Lower lobe of right lung (tissue), 2 donors: Measurements from ENCODE around the gene DDX5. TPM values are rescaled to one million over a fixed set of nuclear protein-coding genes. Genes with fewer than 3 reads are reported as not detected.
"Not testable (repeated sequence)": the region's sequence is repeated elsewhere in the genome, so short reads cannot be mapped to it uniquely, and the experiment has no call there.

Experiments used
- ATAC-seq, 2 donors: fragments of 200-7000 bp; cut with Tn5 transposase; one replicate each; pipeline ENCODE4 v1.9.1; 2020 to 2022; ENCODE audit warnings: mild to moderate bottlenecking in 2 of 2, moderate library complexity in 2 of 2
- DNase-seq: peaks from one replicate; pipeline ENCODE4 v3.0.0-alpha.2; 2020
- H3K27ac ChIP-seq: fragments of 200-600 bp; one replicate; pipeline ENCODE4 v1.8.0; 2022
- H3K27me3 ChIP-seq: fragments of 200-600 bp; one replicate; pipeline ENCODE4 v1.8.0; 2022; ENCODE audit warnings: low read depth
- H3K36me3 ChIP-seq: fragments of 200-600 bp; one replicate; pipeline ENCODE4 v1.8.0; 2022; ENCODE audit warnings: mild to moderate bottlenecking
- H3K4me1 ChIP-seq: fragments of 200-600 bp; one replicate; pipeline ENCODE4 v1.8.0; 2022
- H3K4me3 ChIP-seq: fragments of 200-600 bp; one replicate; pipeline ENCODE4 v1.8.0; 2022; ENCODE audit warnings: mild to moderate bottlenecking
- H3K9me3 ChIP-seq: fragments of 200-600 bp; one replicate; pipeline ENCODE4 v1.8.0; 2022
- CTCF ChIP-seq: fragments of 200-600 bp; IDR thresholded peaks from one replicate; pipeline ENCODE4 v1.8.0; 2022; ENCODE audit warnings: antibody characterized with exemption, mild to moderate bottlenecking
- intact Hi-C: fragments of 100-400 bp; cut with DNase I; formaldehyde crosslinking; loops from one replicate; pipeline ENCODE4 v1.11.0; 2022
- total RNA-seq: library from RNA; stranded (reverse); fragmentation: NEBNext Ultra II Directional; extraction: Animal tissue kit (Norgen Biotek cat#: 25700); gene quantifications from one replicate; pipeline ENCODE4 v1.2.1, GENCODE V29; 2021
- donor health status: DM: no; HTN: yes; CAD: no; lungs with severe emphysema.

Gene DDX5
- total RNA-seq, 1 donor from 2014 or later, result 964 TPM

GRCh38 chr17:64472564-64472963, 33.5 kb downstream of the DDX5 start:
- TF ChIP-seq CTCF, result no peak
- ATAC-seq, result no peak
- Histone ChIP-seq H3K9me3 (no peaks in the 10 kb centered on the region), H3K4me3 (no peak overlapping the region), H3K27me3 (no peaks in the 10 kb centered on the region), H3K27ac (no peak overlapping the region), H3K36me3 (peaks cover 37% of the 10 kb centered on the region), H3K4me1 (no peaks in the 10 kb centered on the region)
- intact Hi-C loops, result no loop called here
- no peak for DNase-seq

GRCh38 chr17:64471440-64471839, 34.6 kb downstream of the DDX5 start:
- Histone ChIP-seq H3K4me1 (no peaks in the 10 kb centered on the region), H3K27ac (no peak overlapping the region), H3K27me3 (no peaks in the 10 kb centered on the region), H3K9me3 (no peaks in the 10 kb centered on the region), H3K4me3 (no peak overlapping the region), H3K36me3 (peaks cover 41% of the 10 kb centered on the region)
- TF ChIP-seq CTCF, result no peak
- intact Hi-C loops, result no loop called here
- DNase-seq (no peak), ATAC-seq (no peak)

- DNase-seq (no peak), ATAC-seq (no peak)
- H3K4me3 ChIP-seq, result no peak overlapping the region
- no peak for TF ChIP-seq CTCF
- peaks cover 48% of the 10 kb centered on the region for H3K36me3 ChIP-seq
- no peaks in the 10 kb centered on the region for H3K4me1 ChIP-seq
- no peak overlapping the region for H3K27ac ChIP-seq
- H3K9me3 ChIP-seq, result no peaks in the 10 kb centered on the region
- no peaks in the 10 kb centered on the region for H3K27me3 ChIP-seq
- intact Hi-C loops, result no loop called here
Measured at GRCh38 chr17:64470625-64471024, 35.5 kb downstream of the DDX5 start.

- H3K9me3 ChIP-seq, H3K4me3 ChIP-seq, ATAC-seq, H3K27me3 ChIP-seq, DNase-seq, H3K4me1 ChIP-seq, intact Hi-C loops, H3K27ac ChIP-seq: not testable (repeated sequence)
- H3K36me3 ChIP-seq, result peaks cover 48% of the 10 kb centered on the region
Measured at GRCh38 chr17:64466834-64467233, 39.3 kb downstream of the DDX5 start.

- Histone ChIP-seq H3K4me3 (no peak overlapping the region), H3K27me3 (no peaks in the 10 kb centered on the region), H3K27ac (no peak overlapping the region), H3K36me3 (peaks cover 48% of the 10 kb centered on the region), H3K9me3 (no peaks in the 10 kb centered on the region), H3K4me1 (no peaks in the 10 kb centered on the region)
- intact Hi-C loops, result no loop called here
- TF ChIP-seq CTCF, result no peak
- ATAC-seq (no peak), DNase-seq (no peak)
Measured at GRCh38 chr17:64466019-64466735, 39.9 kb downstream of the DDX5 start.

GRCh38 chr17:64461788-64462187, 44.3 kb downstream of the DDX5 start:
- no peak for DNase-seq
- intact Hi-C loops, result no loop called here

More at GRCh38 chr17:64461788-64462187, 44.3 kb downstream of the DDX5 start:
- Histone ChIP-seq H3K9me3 (no peaks in the 10 kb centered on the region), H3K27me3 (no peaks in the 10 kb centered on the region), H3K36me3 (peaks cover 14% of the 10 kb centered on the region), H3K4me1 (peaks cover 6% of the 10 kb centered on the region), H3K27ac (no peak overlapping the region), H3K4me3 (no peak overlapping the region)
- TF ChIP-seq CTCF, result no peak
- no peak for ATAC-seq
